K562 (cell line): ENCODE measurements around the gene SPDYE3. TPM values are rescaled to one million over a fixed set of nuclear protein-coding genes. Genes with fewer than 3 reads are reported as not detected.
A peak's percentile ranks its signal among the peaks of the same experiment; 100 is the strongest.

Experiments
- ARID4B ChIP-seq: sonication (generic); formaldehyde crosslinking; IDR thresholded peaks from 2 replicates; pipeline ENCODE4 v1.8.0; 2022; ENCODE audit warnings: mild to moderate bottlenecking, missing genetic modification reagents
- ATF7 ChIP-seq: fragments of 450-650 bp; IDR thresholded peaks from 2 replicates; pipeline ENCODE4 v1.7.1; 2014; ENCODE audit warnings: mild to moderate bottlenecking, moderate library complexity
- BDP1 ChIP-seq: IDR thresholded peaks from 3 replicates; pipeline ENCODE4 v1.6.1; 2011; ENCODE audit not compliant: insufficient read length, insufficient read depth
- CREB5 ChIP-seq: fragments of 250-450 bp; sonication (Bioruptor Pico); IDR thresholded peaks from 2 replicates; pipeline ENCODE4 v1.5.0; 2020; ENCODE audit warnings: mild to moderate bottlenecking
- CTCF ChIP-seq, 3 experiments: IDR thresholded peaks in 2 of 3; conservative IDR thresholded peaks in 1 of 3; 2 replicates each; pipeline ENCODE4 v1.5.1; 2011 to 2012; ENCODE audit warnings: low read length in 3 of 3, mild to moderate bottlenecking in 3 of 3, control low read depth in 2 of 3, improper control_type of control experiment in 1 of 3, inconsistent platforms in 1 of 3, low read depth in 1 of 3, mixed read lengths in 1 of 3, moderate library complexity in 1 of 3; ENCODE audit not compliant: insufficient read depth in 2 of 3
- DIDO1 ChIP-seq: fragments of 450-650 bp; IDR thresholded peaks from 2 replicates; pipeline ENCODE4 v1.6.1; 2016; ENCODE audit warnings: low read depth, missing biosample characterization, missing genetic modification characterization
- FIP1L1 ChIP-seq: fragments of 200-400 bp; formaldehyde crosslinking; IDR thresholded peaks from 2 replicates; pipeline ENCODE4 v1.6.1; 2018; ENCODE audit warnings: mild to moderate bottlenecking, low read depth, low read length; ENCODE audit not compliant: poor library complexity, severe bottlenecking
- JUNB ChIP-seq: fragments of 450-650 bp; formaldehyde crosslinking; conservative IDR thresholded peaks from 2 replicates; pipeline ENCODE4 v1.4.0; 2020; ENCODE audit warnings: mild to moderate bottlenecking
- MAX ChIP-seq: sonication (generic); formaldehyde crosslinking; IDR thresholded peaks from 2 replicates; pipeline ENCODE4 v1.9.0; 2022; ENCODE audit warnings: mild to moderate bottlenecking, missing genetic modification reagents
- NR4A1 ChIP-seq, 2 experiments: fragments of 250-450 bp in 1 of 2; fragments of 450-650 bp in 1 of 2; sonication (Bioruptor Pico) in 1 of 2; IDR thresholded peaks; 2 replicates each; pipeline versions ENCODE4 v1.4.0 to v1.6.1; 2016 to 2020; ENCODE audit warnings: mild to moderate bottlenecking in 2 of 2, missing compliant biosample characterization in 1 of 2, missing genetic modification characterization in 1 of 2, moderate library complexity in 1 of 2
- POLR2H ChIP-seq: IDR thresholded peaks from 2 replicates; pipeline ENCODE4 v1.6.1; 2016; ENCODE audit warnings: missing genetic modification characterization, low read depth, mild to moderate bottlenecking, control low read depth, missing compliant biosample characterization, moderate library complexity
- PRPF4 ChIP-seq: fragments of 200-400 bp; formaldehyde crosslinking; IDR thresholded peaks from one replicate; pipeline ENCODE4 v1.6.1; 2017; ENCODE audit warnings: low read length, low read depth, mild to moderate bottlenecking; ENCODE audit not compliant: insufficient read depth, poor library complexity, severe bottlenecking
- RB1 ChIP-seq: fragments of 450-650 bp; IDR thresholded peaks from 2 replicates; pipeline ENCODE4 v1.6.1; 2017; ENCODE audit warnings: low read depth, mild to moderate bottlenecking
- SRSF7 ChIP-seq: fragments of 200-400 bp; formaldehyde crosslinking; optimal IDR thresholded peaks from 2 replicates; pipeline ENCODE3; 2017; ENCODE audit warnings: mild to moderate bottlenecking, low read depth, low read length
- THAP12 ChIP-seq: fragments of 250-450 bp; sonication (Bioruptor Pico); IDR thresholded peaks from 2 replicates; pipeline ENCODE4 v1.9.0; 2021; ENCODE audit warnings: mild to moderate bottlenecking, inconsistent platforms
- USF1 ChIP-seq: sonication (generic); formaldehyde crosslinking; IDR thresholded peaks from 2 replicates; pipeline ENCODE4 v1.9.0; 2022; ENCODE audit warnings: mild to moderate bottlenecking, missing genetic modification reagents
- ZSCAN32 ChIP-seq: fragments of 450-650 bp; formaldehyde crosslinking; IDR thresholded peaks from 2 replicates; pipeline ENCODE4 v1.4.0; 2020; ENCODE audit warnings: mild to moderate bottlenecking, moderate library complexity
- polyA plus RNA-seq, 8 experiments: library from polyadenylated mRNA; depleted of rRNA in 4 of 8; stranded (reverse) in 5 of 8; unstranded in 3 of 8; fragments of >200 nt; fragmentation: Nextera tagmentation in 2 of 8; fragmentation: Illumina TruSeq in 1 of 8; extraction: Ambion mirVana in 2 of 8; extraction: Trizol in 1 of 8; gene quantifications; 2 replicates each; pipeline versions ENCODE4 v1.2.1 to v1.2.3, GENCODE V29; 2011 to 2014; ENCODE audit warnings: inconsistent platforms in 1 of 8, missing spikeins in 1 of 8
- total RNA-seq, 7 experiments: library from RNA; depleted of rRNA in 6 of 7; stranded (reverse); fragments of >200 nt in 6 of 7; fragmentation: Illumina TruSeq in 2 of 7; extraction: Trizol in 2 of 7; gene quantifications; 2 replicates each; pipeline versions ENCODE4 v1.2.1 to v1.2.3, GENCODE V29; 2011 to 2021; ENCODE audit warnings: low replicate concordance in 1 of 7

SPDYE3 gene
- total and polyA plus RNA-seq, 9 of the 15 experiments (the other 6 are each of a cell fraction or from before 2014, with no cell fraction given) = 0.04 to 3.3 (median 1.2) TPM; not detected in 6

- TF ChIP-seq FIP1L1 = no peak
- TF ChIP-seq PRPF4 = no peak
- no peak; the same call in 1 of the 2 replicates for TF ChIP-seq ARID4B (CRISPR knock-in tag)
- TF ChIP-seq BDP1 = no peak
- TF ChIP-seq ATF7 = peak; percentile 74
- TF ChIP-seq POLR2H (tag) = no peak
- peak; percentile 81 for TF ChIP-seq MAX (CRISPR knock-in tag)
- TF ChIP-seq RB1 = no peak
- no peak for TF ChIP-seq SRSF7
- TF ChIP-seq CREB5 (CRISPR knock-in tag) = no peak
- no peak for TF ChIP-seq JUNB (CRISPR knock-in tag)
- TF ChIP-seq USF1 = peak; percentile 90
- no peak for TF ChIP-seq NR4A1 (CRISPR knock-in tag; IDR thresholded peaks at IDR 0.05)
- TF ChIP-seq NR4A1 (tag; IDR thresholded peaks at IDR 0.05) = no peak
- TF ChIP-seq DIDO1 (tag) = no peak
- no peak for TF ChIP-seq CTCF (IDR thresholded peaks at IDR 0.05 in 2 of 3, conservative IDR thresholded peaks at IDR 0.05 in 1 of 3; ENCODE audit: insufficient read depth in 2 of 3, low read depth in 1 of 3, low read length in 3 of 3)
- no peak for TF ChIP-seq THAP12 (CRISPR knock-in tag)
- no peak for TF ChIP-seq ZSCAN32 (CRISPR knock-in tag)
These were observed 61.6 kb downstream of the SPDYE3 start (continued) for GRCh38 chr7:100369105-100369504.
